IMR-90 (cell line): ENCODE measurements around the gene TAF11L8. TPM values are rescaled to one million over a fixed set of nuclear protein-coding genes. Genes with fewer than 3 reads are reported as not detected.

Source experiments
- ATAC-seq: fragments of 200-7000 bp; cut with Tn5 transposase; 2 replicates; pipeline ENCODE4 v1.9.1; 2020; ENCODE audit warnings: low read depth, mild to moderate bottlenecking, moderate library complexity
- BruUV-seq: library from RNA; stranded (reverse); fragments of 400-500 nt; replicated peaks from 2 replicates; lab custom pipeline; 2021; lab: Mats Ljungman, UMichigan
- CTCF ChIA-PET: fragments of 300-600 bp; formaldehyde crosslinking; extraction: SDS; loops from one replicate; lab custom pipeline; 2021; ENCODE audit warnings: antibody characterized with exemption; lab: Yijun Ruan, JAX
- POLR2A ChIA-PET: fragments of 300-600 bp; sonication (Branson Sonifier 250); formaldehyde crosslinking; loops from one replicate; lab custom pipeline; 2022; ENCODE audit warnings: antibody characterized with exemption; ENCODE audit not compliant: unreplicated experiment; lab: Charles Lee
- DNase-seq: peaks from one replicate; pipeline ENCODE4 v3.0.0; 2013
- H2AFZ ChIP-seq: replicated peaks from 2 replicates; pipeline ENCODE3; 2013; ENCODE audit warnings: low read length, mild to moderate bottlenecking; ENCODE audit not compliant: poor library complexity
- H2AK5ac ChIP-seq: 2 replicates; pipeline ENCODE4 v1.6.1; 2013; ENCODE audit warnings: low read depth, low read length, inconsistent platforms
- H2AK9ac ChIP-seq: replicated peaks from 2 replicates; pipeline ENCODE3; 2013; ENCODE audit warnings: mild to moderate bottlenecking, low read depth, low read length, moderate library complexity; ENCODE audit not compliant: poor library complexity
- H2BK120ac ChIP-seq: 2 replicates; pipeline ENCODE4 v1.6.1; 2013; ENCODE audit warnings: low read depth, low read length, inconsistent platforms
- H2BK15ac ChIP-seq: 3 replicates; pipeline ENCODE4 v1.6.1; 2013; ENCODE audit warnings: low read depth, low read length, inconsistent platforms
- H2BK20ac ChIP-seq: 2 replicates; pipeline ENCODE4 v1.6.1; 2013; ENCODE audit warnings: low read depth, mild to moderate bottlenecking, inconsistent platforms, low read length, moderate library complexity
- H2BK5ac ChIP-seq: 2 replicates; pipeline ENCODE4 v1.6.1; 2013; ENCODE audit warnings: mild to moderate bottlenecking, low read depth, low read length, inconsistent platforms; ENCODE audit not compliant: poor library complexity, severe bottlenecking
- H3K14ac ChIP-seq: replicated peaks from 2 replicates; pipeline ENCODE4 v1.6.1; 2013; ENCODE audit warnings: low read depth, low read length, inconsistent platforms
- H3K18ac ChIP-seq: 2 replicates; pipeline ENCODE4 v1.6.1; 2013; ENCODE audit warnings: low read depth, low read length, control low read depth
- H3K23ac ChIP-seq: 2 replicates; pipeline ENCODE4 v1.6.1; 2013; ENCODE audit warnings: low read depth, low read length, inconsistent platforms
- H3K27ac ChIP-seq: 2 replicates; pipeline ENCODE4 v1.5.1; 2013; ENCODE audit warnings: mild to moderate bottlenecking, control low read depth, low read length; ENCODE audit not compliant: insufficient read depth
- H3K27me3 ChIP-seq: 2 replicates; pipeline ENCODE4 v1.6.1; 2013; ENCODE audit warnings: low read length; ENCODE audit not compliant: control insufficient read depth, insufficient read depth
- H3K36me3 ChIP-seq: 2 replicates; pipeline ENCODE4 v1.6.1; 2013; ENCODE audit warnings: low read length, mixed read lengths; ENCODE audit not compliant: control insufficient read depth, insufficient read depth
- H3K4ac ChIP-seq: 2 replicates; pipeline ENCODE4 v1.6.1; 2013; ENCODE audit warnings: low read depth, low read length, inconsistent platforms
- H3K4me1 ChIP-seq: 2 replicates; pipeline ENCODE4 v1.6.1; 2013; ENCODE audit warnings: low read length, mixed read lengths; ENCODE audit not compliant: control insufficient read depth, insufficient read depth
- H3K4me2 ChIP-seq: 2 replicates; pipeline ENCODE4 v1.6.1; 2013; ENCODE audit warnings: low read depth, mild to moderate bottlenecking, control low read depth, low read length, moderate library complexity
- H3K4me3 ChIP-seq: 2 replicates; pipeline ENCODE4 v1.5.1; 2013; ENCODE audit warnings: low read depth, mild to moderate bottlenecking, control low read depth, low read length, moderate library complexity; ENCODE audit not compliant: insufficient read depth
- H3K56ac ChIP-seq: 2 replicates; pipeline ENCODE4 v1.6.1; 2013; ENCODE audit warnings: low read length, inconsistent platforms; ENCODE audit not compliant: insufficient read depth; ENCODE audit errors: extremely low read depth
- H3K79me1 ChIP-seq, 2 experiments: 2 replicates each; pipeline ENCODE4 v1.6.1; 2013; ENCODE audit warnings: low read length in 2 of 2, inconsistent platforms in 1 of 2, low read depth in 1 of 2
- H3K9ac ChIP-seq: 2 replicates; pipeline ENCODE4 v1.6.1; 2013; ENCODE audit warnings: low read depth, low read length, control low read depth
- H3K9me1 ChIP-seq: 2 replicates; pipeline ENCODE4 v1.6.1; 2013; ENCODE audit warnings: low read length, inconsistent platforms; ENCODE audit not compliant: insufficient read depth
- H3K9me3 ChIP-seq: 2 replicates; pipeline ENCODE4 v1.6.1; 2013; ENCODE audit warnings: low read length; ENCODE audit not compliant: control insufficient read depth, insufficient read depth
- H4K20me1 ChIP-seq: 2 replicates; pipeline ENCODE4 v1.6.1; 2013; ENCODE audit warnings: low read length, inconsistent platforms; ENCODE audit not compliant: insufficient read depth
- H4K5ac ChIP-seq: 2 replicates; pipeline ENCODE4 v1.6.1; 2013; ENCODE audit warnings: mild to moderate bottlenecking, low read depth, low read length, control low read depth
- H4K8ac ChIP-seq, 2 experiments: 2 replicates each; pipeline ENCODE4 v1.6.1; 2013; ENCODE audit warnings: low read depth in 2 of 2, low read length in 2 of 2, control low read depth in 1 of 2, inconsistent platforms in 1 of 2
- H4K91ac ChIP-seq: 2 replicates; pipeline ENCODE4 v1.6.1; 2013; ENCODE audit warnings: low read depth, low read length, inconsistent platforms; ENCODE audit not compliant: insufficient read depth
- BHLHE40 ChIP-seq: fragments of 150-350 bp; IDR thresholded peaks from 2 replicates; pipeline ENCODE4 v1.6.1; 2016; ENCODE audit warnings: mild to moderate bottlenecking, low read depth, low read length
- CEBPB ChIP-seq: IDR thresholded peaks from 2 replicates; pipeline ENCODE4 v1.6.1; 2012; ENCODE audit warnings: low read depth, low read length, improper control_type of control experiment
- CHD1 ChIP-seq: IDR thresholded peaks from 2 replicates; pipeline ENCODE4 v1.6.1; 2012; ENCODE audit warnings: low read depth, low read length, improper control_type of control experiment
- CTCF ChIP-seq: conservative IDR thresholded peaks from 2 replicates; pipeline ENCODE4 v1.5.1; 2012; ENCODE audit warnings: mild to moderate bottlenecking, low read depth, low read length, improper control_type of control experiment
- ELK1 ChIP-seq: fragments of 150-350 bp; IDR thresholded peaks from 2 replicates; pipeline ENCODE4 v1.6.1; 2016; ENCODE audit warnings: low read depth, mild to moderate bottlenecking, low read length, moderate library complexity, borderline replicate concordance
- FOS ChIP-seq: fragments of 150-350 bp; IDR thresholded peaks from 2 replicates; pipeline ENCODE4 v1.6.1; 2016; ENCODE audit warnings: low read depth, low read length
- MAFK ChIP-seq: IDR thresholded peaks from 2 replicates; pipeline ENCODE4 v1.6.1; 2012; ENCODE audit warnings: low read depth, low read length, improper control_type of control experiment
- MXI1 ChIP-seq: IDR thresholded peaks from 2 replicates; pipeline ENCODE4 v1.6.1; 2012; ENCODE audit warnings: low read depth, mild to moderate bottlenecking, low read length, moderate library complexity, borderline replicate concordance
- NFE2L2 ChIP-seq: fragments of 150-350 bp; IDR thresholded peaks from 2 replicates; pipeline ENCODE4 v1.6.1; 2016; ENCODE audit warnings: low read depth, mild to moderate bottlenecking, low read length
- POLR2A ChIP-seq: IDR thresholded peaks from 2 replicates; pipeline ENCODE4 v1.6.1; 2012; ENCODE audit warnings: mild to moderate bottlenecking, low read depth, low read length
- RAD21 ChIP-seq: IDR thresholded peaks from 2 replicates; pipeline ENCODE4 v1.6.1; 2012; ENCODE audit warnings: low read length, improper control_type of control experiment
- RCOR1 ChIP-seq: IDR thresholded peaks from 2 replicates; pipeline ENCODE4 v1.6.1; 2012; ENCODE audit warnings: mild to moderate bottlenecking, low read length, improper control_type of control experiment; ENCODE audit not compliant: insufficient replicate concordance
- RFX5 ChIP-seq: IDR thresholded peaks from 2 replicates; pipeline ENCODE4 v1.8.0; 2012; ENCODE audit warnings: low read depth, mild to moderate bottlenecking, low read length, moderate library complexity
- SMC3 ChIP-seq: fragments of 150-350 bp; IDR thresholded peaks from 2 replicates; pipeline ENCODE4 v1.6.1; 2016; ENCODE audit warnings: low read depth, mild to moderate bottlenecking, antibody characterized with exemption, low read length, moderate library complexity
- USF2 ChIP-seq: fragments of 150-350 bp; IDR thresholded peaks from 2 replicates; pipeline ENCODE4 v1.6.1; 2017; ENCODE audit warnings: mild to moderate bottlenecking, antibody characterized with exemption, low read length, low read depth
- WGBS, 2 experiments: methylation state at CpG; one replicate each; pipeline versions ENCODE4 v1.1.5 to v1.1.7; 2013; ENCODE audit warnings: missing lambda C conversion rate in 2 of 2; ENCODE audit not compliant: insufficient read length in 1 of 2; ENCODE audit errors: extremely low coverage in 2 of 2; 5-methylcytosine and 5-hydroxymethylcytosine counted together
- dilution Hi-C: fragments of 300-500 bp; cut with HindIII; formaldehyde crosslinking; loops from one replicate; pipeline ENCODE4 v1.14.3; 2018; ENCODE audit warnings: low sequenced_read_pairs; ENCODE audit not compliant: unreplicated experiment
- in situ Hi-C: fragments of 300-500 bp; cut with MboI; formaldehyde crosslinking; loops from 3 replicates; pipeline ENCODE4 v1.14.3; 2019; ENCODE audit warnings: low sequenced_read_pairs, inconsistent platforms, mixed read lengths
- intact Hi-C: fragments of 100-400 bp; cut with micrococcal nuclease; formaldehyde crosslinking; loops from 2 replicates; pipeline ENCODE4 v1.10.0; 2022
- polyA plus RNA-seq, 3 experiments: library from polyadenylated mRNA; depleted of rRNA; stranded (reverse); fragments of >200 nt; gene quantifications; 2 replicates each; pipeline ENCODE4 v1.2.3, GENCODE V29; 2012; ENCODE audit warnings: low replicate concordance in 1 of 3
- total RNA-seq: library from RNA; depleted of rRNA; stranded (reverse); fragments of >200 nt; gene quantifications from 2 replicates; pipeline ENCODE4 v1.2.3, GENCODE V29; 2012

TAF11L8 gene
- total and polyA plus RNA-seq, 2 of the 4 experiments (the other 2 are of a cell fraction): not detected

- Histone ChIP-seq H3K9me3 (no peaks in the 10 kb centered on the region), H2BK20ac (no peak overlapping the region), H4K91ac (no peak overlapping the region), H4K8ac (no peak overlapping the region), H2AK5ac (no peak overlapping the region), H2AFZ (no peak overlapping the region), H3K4ac (no peak overlapping the region), H3K56ac (no peak overlapping the region), H3K79me1 (no peaks in the 10 kb centered on the region), H3K4me2 (no peak overlapping the region), H3K9me1 (no peaks in the 10 kb centered on the region), H3K9ac (no peak overlapping the region), H2AK9ac (no peak overlapping the region), H2BK5ac (no peak overlapping the region), H4K20me1 (no peaks in the 10 kb centered on the region), H2BK120ac (no peak overlapping the region), H3K27me3 (no peaks in the 10 kb centered on the region), H4K5ac (no peak overlapping the region), H3K4me1 (no peaks in the 10 kb centered on the region), H3K18ac (no peak overlapping the region), H2BK15ac (no peak overlapping the region), H3K36me3 (no peaks in the 10 kb centered on the region), H3K23ac (no peak overlapping the region), H3K4me3 (no peak overlapping the region), H3K14ac (no peak overlapping the region), H3K27ac (no peak overlapping the region)
- in situ Hi-C loops (no loop called here), intact Hi-C loops (no loop called here), dilution Hi-C loops (no loop called here)
- TF ChIP-seq NFE2L2 (no peak), CHD1 (no peak), RAD21 (no peak), RFX5 (no peak), FOS (no peak), USF2 (no peak), CEBPB (no peak), ELK1 (no peak), POLR2A (no peak), CTCF (no peak), MAFK (no peak), RCOR1 (no peak), BHLHE40 (no peak), SMC3 (no peak), MXI1 (no peak)
- no peak for DNase-seq
- CTCF ChIA-PET: no interaction called here
- no TSS peak for BruUV-seq
- no peak for ATAC-seq
- POLR2A ChIA-PET: no interaction called here
- WGBS, 2 experiments: 76% methylated on average over 8 of the region's 17 CpGs; no CpG with 5 or more reads in 1 of the 2 experiments
Observed at GRCh38 chr5:17614872-17615605, 24.3 kb upstream of the TAF11L8 start.
